Eye (tissue), 1 donor: ENCODE results near the gene TMEM218.
"Not testable (repeated sequence)": the region's sequence is repeated elsewhere in the genome, so short reads cannot be mapped to it uniquely, and the experiment has no call there.

Source experiments
- DNase-seq: peaks from one replicate; pipeline ENCODE4 v3.0.0-alpha.2; 2015

TMEM218 gene

DNA sequence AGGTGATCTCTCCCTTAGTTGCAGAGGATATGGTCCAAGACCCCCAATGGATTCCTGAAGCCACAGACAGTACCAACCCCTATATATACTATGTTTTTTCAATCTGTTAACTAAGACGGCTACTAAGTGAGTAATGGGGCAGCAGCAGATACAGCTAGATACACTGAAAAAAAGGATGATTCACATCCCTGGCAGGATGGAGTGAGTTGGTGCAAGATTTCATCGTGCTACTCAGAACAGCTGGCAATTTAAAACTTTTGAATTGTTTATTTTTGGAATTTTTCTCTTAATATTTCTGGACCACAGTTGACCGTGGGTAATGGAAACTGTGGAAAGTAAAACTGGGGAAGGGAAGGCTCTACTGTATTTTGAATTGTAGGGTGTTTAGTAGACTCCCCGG, 17.0 kb upstream of the TMEM218 start:
- no peak for DNase-seq

DNA sequence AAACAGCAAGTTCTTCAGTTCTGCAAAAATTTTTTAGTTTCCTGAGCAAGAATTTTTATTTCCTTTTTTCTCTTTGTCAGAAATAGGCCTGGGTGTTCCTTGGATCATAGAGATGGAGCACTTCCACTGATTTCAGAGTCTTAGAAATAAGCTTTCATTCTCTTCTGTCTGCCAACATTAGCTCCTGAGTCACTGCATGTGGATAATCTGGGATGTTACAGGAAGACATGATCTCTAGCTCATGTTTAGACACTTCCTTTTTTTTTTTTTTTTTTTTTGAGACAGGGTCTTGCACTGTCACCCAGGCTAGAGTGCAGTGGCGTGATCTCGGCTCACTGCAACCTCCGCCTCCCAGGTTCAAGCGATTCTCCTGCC, 13.2 kb upstream of the TMEM218 start:
- no peak for DNase-seq

DNA sequence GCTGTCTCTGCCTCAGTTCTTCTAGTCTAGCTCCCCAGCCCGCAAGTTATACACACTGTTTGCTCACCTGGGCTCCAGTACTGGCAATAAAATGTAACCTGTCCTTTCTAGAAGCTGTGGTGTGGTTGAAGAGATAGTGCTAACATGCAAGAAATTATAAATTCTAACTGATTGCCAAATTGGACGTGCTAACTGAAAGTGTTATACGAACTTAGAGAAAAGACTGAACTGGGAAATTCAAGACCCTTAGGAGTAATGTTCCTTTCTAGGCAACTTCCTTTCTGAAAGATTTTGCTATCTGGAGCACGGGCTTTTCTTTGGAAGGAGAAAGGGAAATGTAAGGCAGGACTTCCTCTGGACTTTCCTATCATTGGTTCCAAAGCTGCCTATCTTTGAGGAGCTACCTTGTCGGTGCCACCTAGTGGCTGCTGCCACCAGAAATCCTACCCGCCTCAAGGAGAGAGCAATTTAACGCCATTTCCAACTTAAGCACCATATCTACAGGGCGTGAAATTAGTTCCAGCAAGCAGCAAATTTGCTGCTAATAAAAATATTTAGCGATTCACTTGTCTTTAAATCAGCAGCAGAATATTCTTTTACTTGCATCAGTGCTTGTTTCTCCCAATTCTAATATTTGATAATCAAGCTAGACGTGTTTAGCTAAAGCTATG, 12.7 kb upstream of the TMEM218 start:
- peak; percentile 27 for DNase-seq

DNA sequence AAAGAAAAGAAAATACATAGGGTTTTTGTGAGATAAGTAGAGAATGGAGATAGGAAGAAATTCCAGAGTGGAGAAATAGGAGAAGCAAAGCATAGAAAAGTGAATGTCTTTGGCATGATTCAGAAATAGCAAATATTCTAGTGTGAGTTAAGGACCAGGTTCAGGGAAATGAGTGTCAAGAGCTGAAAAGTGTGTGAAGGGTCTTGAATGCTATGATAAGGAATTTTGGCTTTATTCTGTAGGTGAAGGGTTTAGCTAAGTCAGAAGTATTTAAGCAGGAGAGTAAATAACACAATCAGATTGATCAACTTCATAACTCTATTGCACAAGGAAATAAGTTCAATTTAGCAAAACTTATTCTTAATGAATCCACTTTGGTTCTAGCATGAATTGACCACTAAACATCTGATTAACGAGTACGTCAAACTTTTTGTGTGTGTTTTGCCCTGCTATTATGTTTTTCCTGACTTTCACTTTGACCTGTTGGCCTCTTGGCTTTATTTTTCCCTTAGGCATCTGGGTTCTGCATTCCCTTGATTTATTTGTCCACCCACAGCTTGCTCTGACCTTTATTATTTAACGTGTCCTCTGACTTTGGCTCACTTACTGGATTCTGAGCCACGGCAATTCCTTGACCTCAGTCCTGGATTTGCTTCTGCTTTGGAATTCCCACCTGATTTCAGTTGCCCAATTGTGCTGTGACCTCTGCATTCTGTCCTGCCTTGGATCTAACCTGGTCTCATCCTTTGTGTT, 11.9 kb upstream of the TMEM218 start:
- DNase-seq, result no peak

DNA sequence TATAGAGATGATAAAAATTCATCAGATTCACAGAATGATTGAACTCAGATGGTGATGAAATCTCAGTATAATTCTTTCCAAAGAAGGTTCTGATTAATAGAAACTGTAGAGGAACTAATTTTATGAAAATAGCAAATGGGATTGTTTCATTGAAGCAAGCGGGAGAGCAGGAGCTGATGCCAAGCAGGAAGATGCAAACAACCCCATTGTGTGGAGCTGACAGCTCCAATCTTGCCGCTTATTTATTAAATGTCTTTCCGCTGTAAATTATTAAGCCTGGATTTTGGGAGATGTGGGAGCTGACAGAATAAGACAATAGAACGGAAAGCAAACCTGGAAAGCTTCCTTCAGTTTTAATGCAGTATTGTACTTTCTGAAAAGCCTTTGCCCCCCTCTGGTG, 6.0 kb upstream of the TMEM218 start:
- DNase-seq, result no peak

DNA sequence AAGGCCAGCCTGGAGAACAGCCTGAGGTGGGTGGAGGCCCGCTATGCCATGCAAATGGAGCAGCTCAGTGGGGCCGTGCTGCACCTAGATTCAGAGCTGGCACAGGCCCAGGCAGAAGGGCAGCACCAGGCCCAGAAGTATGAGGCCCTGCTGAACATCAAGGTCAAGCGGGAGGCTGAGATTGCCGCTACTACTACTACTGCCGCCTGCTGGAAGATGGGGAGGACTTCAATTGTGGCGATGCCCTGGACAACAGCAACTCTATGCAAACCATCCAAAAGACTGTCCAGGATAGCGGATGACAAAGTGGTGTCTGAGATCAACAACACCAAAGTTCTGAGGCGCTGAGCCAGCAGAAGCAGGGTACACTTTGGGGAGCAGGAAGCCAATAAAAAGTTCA, 3.1 kb upstream of the TMEM218 start:
- DNase-seq, result no peak

DNA sequence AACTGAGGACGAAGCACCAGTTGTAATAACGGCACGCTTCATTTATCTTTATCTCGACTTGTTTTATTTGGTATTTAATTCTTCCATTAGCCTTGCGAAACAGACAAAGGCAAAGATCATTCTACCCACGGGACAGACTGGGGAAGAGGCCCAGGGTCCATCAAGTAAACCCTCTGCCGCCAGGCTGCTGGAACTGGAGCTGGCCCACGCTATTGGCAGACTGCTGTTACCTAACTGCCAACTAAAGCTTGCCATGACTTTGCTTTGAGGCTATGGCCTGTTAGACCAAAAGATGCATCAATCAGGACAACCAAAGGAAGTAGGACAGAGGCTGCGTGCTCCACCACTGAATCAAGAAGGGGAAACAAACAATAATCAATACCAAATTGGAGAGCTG, 780 bp upstream of the TMEM218 start:
- DNase-seq, result no peak

DNA sequence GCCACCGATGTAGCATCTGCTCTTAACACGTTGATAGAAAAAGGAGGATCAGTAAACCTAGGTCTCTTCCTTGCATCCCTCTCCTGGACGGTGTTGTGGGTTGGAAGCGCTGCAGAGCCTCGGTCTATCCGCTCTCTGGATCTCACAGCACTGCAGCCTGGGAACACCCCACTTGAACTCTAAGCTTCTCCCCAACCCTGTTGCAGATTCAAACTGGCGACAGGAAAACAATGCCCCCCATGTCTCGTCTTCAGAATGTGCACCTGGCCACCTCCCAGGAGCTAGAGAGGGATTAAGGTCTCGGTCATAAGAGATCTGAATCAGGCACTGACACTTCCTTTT, 454 bp downstream of the TMEM218 start:
- no peak for DNase-seq

DNA sequence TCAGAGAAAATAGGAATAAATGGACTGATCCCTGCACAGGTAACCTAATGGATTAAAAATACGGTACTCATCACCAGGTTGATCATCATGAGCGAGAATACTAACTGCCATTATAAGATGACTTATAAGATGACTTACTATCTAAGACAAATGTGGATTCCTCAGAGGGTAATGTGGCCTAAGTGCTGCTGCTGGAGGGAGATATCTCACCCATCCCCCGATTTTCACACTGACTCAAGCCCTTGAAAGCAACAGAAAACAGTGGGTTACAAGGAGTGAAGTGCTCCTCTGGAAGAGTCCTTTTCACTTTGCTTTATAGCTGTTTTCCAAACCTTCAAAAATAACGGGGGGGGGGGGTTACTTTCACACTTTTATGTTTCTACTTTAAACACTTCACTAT, 920 bp downstream of the TMEM218 start:
- peak; percentile 52 for DNase-seq

DNA sequence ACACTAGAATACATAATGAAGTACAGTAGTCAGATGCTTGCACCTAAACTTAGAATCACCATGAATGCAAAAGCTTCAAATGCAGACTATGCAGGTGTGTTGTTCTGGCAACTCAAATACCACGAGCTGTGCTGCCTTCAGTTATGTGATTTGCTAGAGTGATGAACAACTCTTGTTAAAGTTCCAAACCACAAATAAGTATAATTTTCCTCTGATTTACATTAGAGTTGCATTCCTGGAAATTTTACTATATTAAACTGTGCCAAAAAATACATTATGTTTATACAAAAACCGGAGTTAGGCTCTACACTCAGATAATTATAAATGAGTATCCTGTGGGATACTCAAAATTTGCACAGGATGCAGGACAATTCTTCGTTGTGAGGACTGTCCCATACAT, 3.0 kb downstream of the TMEM218 start:
- DNase-seq, result no peak

DNA sequence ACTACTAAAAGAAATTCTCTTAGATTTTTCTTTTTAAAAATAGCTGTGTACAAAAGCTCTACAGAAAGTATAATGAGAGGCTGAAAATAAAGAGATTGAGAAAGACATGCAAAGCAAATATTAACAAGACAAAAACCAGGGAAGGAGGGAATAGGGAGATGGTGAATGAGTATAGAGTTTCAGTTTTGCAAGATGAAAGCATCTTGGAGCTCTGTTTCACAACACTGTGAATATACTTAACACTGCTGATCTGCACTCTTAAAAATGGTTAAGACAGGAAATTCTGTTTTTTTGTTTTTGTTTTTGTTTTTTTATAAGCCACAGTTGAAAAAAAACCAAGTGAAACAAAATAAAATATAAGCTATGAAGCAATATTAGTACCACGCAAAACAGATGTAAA, 5.5 kb downstream of the TMEM218 start:
- DNase-seq, result no peak

DNA sequence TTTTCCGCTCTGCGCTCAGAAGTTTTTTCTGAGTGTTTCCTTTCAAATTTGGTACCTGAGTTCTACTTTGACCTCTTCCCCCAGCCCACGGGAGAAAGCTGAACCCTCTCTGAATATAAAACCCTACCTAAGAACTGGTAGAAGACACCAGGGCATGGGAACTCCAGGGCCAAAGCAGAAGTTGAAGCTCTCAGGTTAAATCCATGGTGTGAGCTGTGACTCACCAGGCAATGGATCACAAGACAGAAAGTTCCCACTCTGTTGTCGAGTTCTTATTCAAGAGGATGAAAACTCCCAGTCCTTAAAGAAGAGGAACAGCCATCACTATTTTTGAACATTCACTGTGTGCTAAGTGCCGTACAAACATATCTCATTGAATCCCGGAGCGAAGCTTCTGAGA, 8.9 kb downstream of the TMEM218 start:
- DNase-seq, result no peak

DNA sequence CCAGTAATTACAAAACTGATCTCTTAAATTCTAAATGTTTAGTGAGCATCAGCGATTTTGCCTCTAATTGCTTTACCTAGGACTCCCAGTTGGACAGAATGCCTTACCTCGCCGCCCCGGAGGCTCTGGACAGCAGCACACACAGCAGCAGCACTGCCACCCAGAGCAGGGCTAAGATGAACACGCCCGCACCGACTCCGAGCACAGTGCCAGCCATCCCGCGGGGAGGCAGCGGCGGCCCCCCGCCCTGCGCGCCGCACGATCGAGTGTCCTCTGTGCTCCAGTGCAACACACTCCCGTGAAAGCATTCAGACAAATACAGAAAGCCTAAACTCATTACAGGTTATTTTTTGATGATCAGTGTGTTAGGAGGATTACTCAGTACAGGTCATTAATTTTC, 9.4 kb downstream of the TMEM218 start:
- no peak for DNase-seq

DNA sequence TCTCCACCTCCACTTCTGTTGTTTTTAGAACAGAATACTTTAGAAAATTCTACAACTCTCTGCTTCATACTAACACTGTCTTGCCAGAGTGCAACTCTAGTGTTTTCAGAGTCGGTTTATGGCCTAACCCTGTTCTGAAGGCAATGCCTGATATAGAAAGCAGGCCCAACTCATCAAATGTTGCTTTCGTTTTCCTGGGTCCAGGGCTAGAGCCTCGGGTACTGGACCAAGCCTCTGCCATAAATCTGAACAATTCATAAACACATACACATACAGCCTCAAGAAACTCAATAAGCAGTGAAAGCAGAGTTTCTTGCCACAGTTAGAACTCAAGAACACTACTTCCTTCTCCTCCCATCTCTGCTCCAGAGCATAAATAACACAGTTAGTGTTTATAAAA, 9.8 kb downstream of the TMEM218 start:
- DNase-seq, result no peak

DNA sequence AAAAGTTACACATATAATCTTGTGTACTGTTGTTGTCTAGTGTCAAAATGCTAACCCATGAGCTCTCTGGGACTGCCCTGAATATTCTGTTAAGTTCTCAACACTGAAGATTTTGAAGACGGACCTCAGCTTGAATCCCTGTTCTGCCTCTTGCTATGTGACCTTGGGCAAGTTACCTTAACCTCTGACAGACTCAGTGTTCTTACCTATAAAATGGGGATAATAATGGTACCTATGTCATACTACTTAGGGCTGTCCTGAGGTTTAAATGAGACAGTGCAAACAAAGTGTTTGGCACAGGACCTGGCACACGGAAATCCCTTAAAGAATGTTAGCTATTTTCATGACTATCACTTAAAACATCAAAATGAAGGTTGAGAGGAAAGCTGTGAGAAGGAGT, 11.3 kb downstream of the TMEM218 start:
- no peak for DNase-seq

DNA sequence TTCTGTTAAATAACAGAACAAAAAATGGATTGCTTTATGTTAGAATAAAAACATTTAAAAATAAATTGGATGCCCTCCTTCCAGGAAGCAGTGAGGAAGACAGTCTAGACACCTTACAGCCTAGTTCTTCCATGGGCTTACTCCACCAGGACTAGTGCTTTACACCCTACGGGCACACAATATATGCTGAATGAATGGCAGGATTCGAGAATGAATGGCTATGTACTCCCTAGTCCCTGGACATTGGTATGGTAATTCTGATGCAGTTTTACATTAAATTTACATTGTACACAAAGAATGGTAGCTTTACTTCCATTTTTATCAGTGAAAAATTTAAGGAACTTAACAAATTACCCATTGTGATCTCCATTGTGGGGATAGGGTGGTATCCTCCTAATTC, 16.7 kb downstream of the TMEM218 start:
- DNase-seq, result no peak

DNA sequence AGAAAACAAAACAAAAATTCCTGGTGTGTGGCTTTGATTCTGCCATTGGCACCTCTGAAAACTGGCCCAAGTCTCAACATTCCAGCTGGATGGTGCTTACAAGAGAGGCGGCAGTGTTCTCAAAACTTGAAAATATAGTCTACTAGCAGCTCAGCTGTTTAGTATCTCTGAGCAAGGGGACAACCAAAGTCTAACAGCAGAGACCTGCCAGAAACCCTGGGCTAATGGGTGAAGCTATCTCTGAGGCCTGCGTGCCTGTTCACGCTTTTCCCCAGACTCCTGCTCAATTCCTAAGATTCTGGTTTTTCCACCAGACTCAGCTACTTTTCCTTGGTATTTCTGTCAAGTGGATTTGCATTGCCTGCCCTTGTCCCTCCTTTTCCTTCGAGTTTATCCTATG, 17.9 kb downstream of the TMEM218 start:
- DNase-seq, result no peak

DNA sequence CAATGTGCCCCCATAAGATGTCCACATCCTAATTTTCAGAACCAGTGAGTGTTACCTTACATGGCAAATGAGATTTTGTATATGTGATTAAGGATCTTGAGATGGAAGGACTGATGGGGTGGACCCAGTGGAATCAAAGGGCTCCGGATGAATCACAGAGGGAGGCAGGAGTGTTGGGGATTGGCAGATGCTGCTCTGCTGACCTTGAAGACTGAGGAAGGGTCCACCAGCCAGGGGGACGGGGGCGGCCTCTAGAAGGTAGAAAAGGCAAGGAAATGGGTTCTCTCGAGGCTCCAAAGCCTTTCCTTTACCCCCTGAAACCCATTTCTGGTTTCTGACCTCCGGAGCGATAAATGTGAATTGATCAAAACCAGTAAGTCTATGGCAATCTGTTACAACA, 18.8 kb downstream of the TMEM218 start:
- no peak for DNase-seq

DNA sequence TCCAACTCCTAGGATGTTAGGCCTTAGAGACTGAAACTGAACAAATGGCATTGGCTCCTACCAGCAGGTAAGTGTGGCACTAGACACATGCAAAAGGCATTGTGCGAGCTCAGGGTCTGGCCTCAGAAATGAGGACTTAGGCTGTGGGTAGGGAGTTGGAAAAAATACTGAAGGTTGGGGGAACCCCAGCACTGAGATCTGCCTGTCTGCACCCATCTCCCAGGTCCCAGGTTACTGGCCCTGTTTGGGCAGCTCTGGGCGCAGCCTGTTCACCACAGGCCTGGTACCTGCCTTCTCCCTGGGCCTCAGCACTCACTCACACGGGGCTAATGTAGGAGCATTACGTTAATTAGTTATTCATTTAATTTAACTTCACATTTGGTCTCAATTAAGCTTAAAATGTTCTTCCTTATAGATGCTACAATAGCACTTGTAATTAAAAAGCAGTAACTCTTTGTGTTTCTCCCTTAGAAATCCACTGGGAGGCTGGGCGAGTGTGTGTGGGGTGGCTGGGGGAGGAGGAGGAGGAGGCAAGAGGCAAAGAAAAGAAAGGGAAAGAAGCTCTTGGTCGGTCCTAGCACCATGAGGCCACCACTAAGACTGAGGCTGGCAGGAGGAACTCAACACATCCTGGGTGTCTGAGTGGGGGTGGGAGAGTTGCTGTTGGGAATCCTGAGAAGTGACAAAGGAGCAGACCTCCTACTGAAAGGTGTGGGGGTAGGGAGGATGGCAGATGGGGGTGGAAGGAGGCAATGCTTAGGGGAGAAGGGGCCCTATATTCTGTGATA, 19.4 kb downstream of the TMEM218 start:
- DNase-seq, result no peak

DNA sequence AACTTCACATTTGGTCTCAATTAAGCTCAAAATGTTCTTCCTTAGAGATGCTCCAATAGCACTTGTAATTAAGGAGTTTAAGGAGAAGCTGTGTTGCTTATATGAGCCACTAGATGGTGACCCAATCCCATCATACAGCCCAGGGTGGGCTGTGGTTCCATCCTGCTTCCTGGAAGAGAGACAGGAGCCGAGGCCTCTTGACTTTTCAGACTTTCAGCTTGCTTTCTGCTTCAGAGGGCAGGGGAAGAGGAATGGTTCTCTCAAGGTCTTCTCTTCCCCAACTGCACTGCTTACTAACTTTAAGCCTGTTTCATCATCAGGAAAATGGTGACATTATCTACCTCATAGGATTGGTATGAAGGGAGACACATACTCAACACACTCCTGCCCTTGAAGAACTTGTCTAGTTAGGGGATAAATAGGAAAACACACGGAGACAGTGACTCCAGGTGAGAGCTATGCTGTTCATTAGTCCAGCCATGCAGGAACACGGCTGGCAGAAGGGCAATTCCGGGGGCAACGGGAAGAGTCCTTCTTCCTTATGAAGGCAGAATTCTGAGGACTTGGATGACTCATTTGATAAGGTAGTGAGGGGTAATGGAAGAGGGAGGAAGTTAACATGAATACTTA, 20.1 kb downstream of the TMEM218 start:
- DNase-seq, result peak; percentile 93

DNA sequence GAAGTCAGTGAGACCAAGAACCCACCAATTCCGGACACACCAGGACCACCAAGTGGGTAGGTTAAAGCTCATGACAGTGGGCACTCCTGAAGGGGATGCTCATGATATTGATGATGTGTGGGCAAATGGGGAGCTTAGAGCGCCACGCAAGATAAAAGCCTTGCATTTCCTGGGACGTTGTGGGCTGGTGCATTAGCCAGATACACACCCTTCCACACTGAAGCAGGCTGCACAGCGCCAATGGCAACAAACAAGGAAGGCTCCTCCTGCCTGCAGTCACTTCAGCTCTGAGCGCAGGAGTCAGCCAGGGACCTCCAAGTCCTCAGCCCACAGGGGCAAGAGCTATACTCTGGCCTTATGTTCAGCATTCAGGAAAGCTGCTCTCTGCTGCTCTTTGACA, 20.6 kb downstream of the TMEM218 start:
- DNase-seq, result no peak

DNA sequence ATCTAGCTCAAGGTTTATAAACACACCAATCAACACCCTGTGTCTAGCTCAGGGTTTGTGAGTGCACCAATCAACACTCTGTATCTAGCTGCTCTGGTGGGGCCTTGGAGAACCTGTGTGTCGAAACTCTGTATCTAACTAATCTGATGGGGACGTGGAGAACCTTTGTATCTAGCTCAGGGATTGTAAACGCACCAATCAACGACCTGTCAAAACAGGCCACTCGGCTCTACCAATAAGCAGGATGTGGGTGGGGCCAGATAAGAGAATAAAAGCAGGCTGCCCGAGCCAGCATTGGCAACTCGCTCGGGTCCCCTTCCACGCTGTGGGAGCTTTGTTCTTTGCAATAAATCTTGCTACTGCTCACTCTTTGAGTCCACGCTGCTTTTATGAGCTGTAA, 21.3 kb downstream of the TMEM218 start:
- not testable (repeated sequence) for DNase-seq

DNA sequence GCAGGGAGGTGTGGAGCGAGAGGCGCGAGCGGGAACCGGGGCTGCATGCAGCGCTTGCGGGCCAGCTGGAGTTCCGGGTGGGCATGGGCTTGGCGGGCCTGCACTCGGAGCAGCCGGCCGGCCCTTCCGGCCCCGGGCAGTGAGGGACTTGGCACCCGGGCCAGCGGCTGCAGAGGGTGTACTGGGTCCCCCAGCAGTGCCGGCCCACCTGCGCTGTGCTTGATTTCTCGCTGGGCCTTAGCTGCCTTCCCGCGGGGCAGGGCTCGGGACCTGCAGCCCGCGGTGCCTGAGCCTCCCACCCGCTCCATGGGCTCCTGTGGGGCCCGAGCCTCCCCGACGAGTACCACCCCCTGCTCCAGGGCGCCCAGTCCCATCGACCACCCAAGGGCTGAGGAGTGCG, 21.9 kb downstream of the TMEM218 start:
- not testable (repeated sequence) for DNase-seq
